ENCODE data around the gene ZNF785. TPM values are rescaled to one million over a fixed set of nuclear protein-coding genes. Genes with fewer than 3 reads are reported as not detected.
A peak's percentile ranks its signal among the peaks of the same experiment; 100 is the strongest.
"Not testable (repeated sequence)": the region's sequence is repeated elsewhere in the genome, so short reads cannot be mapped to it uniquely, and the experiment has no call there.

The ZNF785 gene
- total RNA-seq, 1 experiment from 2014 or later = 18.8 TPM

DNA sequence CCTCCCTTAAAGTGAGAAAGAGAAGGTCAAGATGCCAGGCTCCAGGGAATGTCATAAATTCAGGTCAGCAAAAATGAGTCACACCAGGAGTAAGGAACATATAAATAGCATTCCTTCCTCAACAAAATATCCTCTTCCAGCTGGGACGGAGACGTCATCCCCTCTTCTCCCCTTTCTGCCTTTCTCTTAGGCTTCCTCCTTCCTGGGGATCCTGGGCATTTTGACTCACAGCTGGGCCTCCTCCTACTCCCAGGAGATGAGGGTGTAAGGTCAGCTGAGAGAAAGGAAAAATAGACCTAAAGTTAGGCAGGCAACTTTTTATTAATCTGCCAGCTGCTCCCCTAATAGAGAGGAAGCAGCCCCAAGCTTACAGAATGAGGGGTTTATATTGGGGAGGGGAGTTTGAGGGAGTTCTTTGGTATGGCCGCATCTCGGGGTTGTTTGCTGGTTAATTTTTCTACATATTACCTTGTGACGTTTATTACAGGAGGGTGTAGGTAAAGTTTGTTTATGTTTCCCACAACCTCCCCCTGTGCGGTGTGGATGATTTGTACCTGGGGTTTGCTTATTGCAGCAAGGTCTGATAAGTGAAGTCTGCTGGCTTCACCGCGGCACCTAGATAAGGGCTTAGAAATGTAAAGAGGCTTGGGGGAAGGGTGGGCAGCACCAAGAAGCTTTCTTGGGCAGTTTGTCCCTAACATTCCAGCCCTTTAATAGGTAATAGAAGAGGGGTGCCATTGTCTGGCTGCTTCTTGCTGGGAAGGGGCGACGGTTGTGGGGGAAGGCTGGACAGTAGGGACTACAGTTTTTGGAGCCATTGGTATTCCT lies 43.8 kb downstream of the ZNF785 start:
- no peaks in the 10 kb centered on the region for H3K27me3 ChIP-seq (ENCODE audit: insufficient read depth, low read length)
- no peak overlapping the region for H4K8ac ChIP-seq (replicated peaks; ENCODE audit: insufficient read length, low read depth, low read length)
- H4K20me1 ChIP-seq (ENCODE audit: control insufficient read depth, insufficient read depth, insufficient read length) = no peaks in the 10 kb centered on the region
- H3K4ac ChIP-seq (ENCODE audit: low read depth, low read length) = no peak overlapping the region
- TF ChIP-seq, protein P1, sequence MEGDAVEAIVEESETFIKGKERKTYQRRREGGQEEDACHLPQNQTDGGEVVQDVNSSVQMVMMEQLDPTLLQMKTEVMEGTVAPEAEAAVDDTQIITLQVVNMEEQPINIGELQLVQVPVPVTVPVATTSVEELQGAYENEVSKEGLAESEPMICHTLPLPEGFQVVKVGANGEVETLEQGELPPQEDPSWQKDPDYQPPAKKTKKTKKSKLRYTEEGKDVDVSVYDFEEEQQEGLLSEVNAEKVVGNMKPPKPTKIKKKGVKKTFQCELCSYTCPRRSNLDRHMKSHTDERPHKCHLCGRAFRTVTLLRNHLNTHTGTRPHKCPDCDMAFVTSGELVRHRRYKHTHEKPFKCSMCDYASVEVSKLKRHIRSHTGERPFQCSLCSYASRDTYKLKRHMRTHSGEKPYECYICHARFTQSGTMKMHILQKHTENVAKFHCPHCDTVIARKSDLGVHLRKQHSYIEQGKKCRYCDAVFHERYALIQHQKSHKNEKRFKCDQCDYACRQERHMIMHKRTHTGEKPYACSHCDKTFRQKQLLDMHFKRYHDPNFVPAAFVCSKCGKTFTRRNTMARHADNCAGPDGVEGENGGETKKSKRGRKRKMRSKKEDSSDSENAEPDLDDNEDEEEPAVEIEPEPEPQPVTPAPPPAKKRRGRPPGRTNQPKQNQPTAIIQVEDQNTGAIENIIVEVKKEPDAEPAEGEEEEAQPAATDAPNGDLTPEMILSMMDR (conservative IDR thresholded peaks at IDR 0.05) = no peak
- H4K5ac ChIP-seq (ENCODE audit: insufficient read length, low read depth, low read length) = no peak overlapping the region
- H2BK15ac ChIP-seq (ENCODE audit: low read depth, low read length) = no peak overlapping the region
- H3K23ac ChIP-seq (ENCODE audit: insufficient read length, low read depth, low read length) = no peak overlapping the region
- no peak overlapping the region for H4K91ac ChIP-seq (ENCODE audit: insufficient read length, low read depth, low read length)
- no CpG with 5 or more reads among the region's 10 CpGs for WGBS (ENCODE audit: extremely low coverage, insufficient read length, low lambda C conversion rate)
- no peak overlapping the region for H2AFZ ChIP-seq (ENCODE audit: low read length)
- no peak overlapping the region for H2AK5ac ChIP-seq (ENCODE audit: insufficient read length, low read length)
- H3K14ac ChIP-seq (ENCODE audit: insufficient read depth, low read length) = no peak overlapping the region
- H2BK12ac ChIP-seq (ENCODE audit: insufficient read length, low read depth, low read length) = no peak overlapping the region
- no peak overlapping the region for H3K9ac ChIP-seq (ENCODE audit: extremely low read depth, insufficient read length, low read length)
- Mint-ChIP-seq H3K4me3 (no peak overlapping the region), H3K4me1 (peaks cover 8 to 18% of the 10 kb centered on the region in 2 experiments), H3K27ac (no peak overlapping the region), H3K36me3 (ENCODE audit: insufficient read depth in 1 of 3, low read depth in 3 of 3) (peaks cover 0 to 10% (median 9%) of the 10 kb centered on the region in 3 experiments; a peak in 6 of 7 replicates), H3K9me3 (0 out of 5 replicates have a peak, but pooled peaks cover 0 to 4% of the 10 kb centered on the region in 2 experiments), H3K27me3 (ENCODE audit: low read depth) (no peaks in the 10 kb centered on the region)
- no peak for DNase-seq
- H3K9me3 ChIP-seq (ENCODE audit: control insufficient read depth, low read depth, low read length) = no peaks in the 10 kb centered on the region
- H3K23me2 ChIP-seq (ENCODE audit: insufficient read length, low read depth, low read length, poor library complexity, severe bottlenecking) = no peaks in the 10 kb centered on the region
- no peak overlapping the region for H3K56ac ChIP-seq (ENCODE audit: insufficient read length, low read depth, low read length)
- no peak overlapping the region for H3T11ph ChIP-seq (ENCODE audit: low read length)
- H3K27ac ChIP-seq (ENCODE audit: insufficient read length, low read depth, low read length) = no peak overlapping the region
- no peak overlapping the region for H2BK5ac ChIP-seq (ENCODE audit: insufficient read length, low read length)
- H3K4me1 ChIP-seq (ENCODE audit: insufficient read depth, low read length) = peaks cover 3% of the 10 kb centered on the region; the same call in 1 of the 2 replicates
- peak overlapping the region; percentile 19 for H3K4me2 ChIP-seq (ENCODE audit: insufficient read depth, insufficient read length, low read length)
- no peak overlapping the region for H2BK20ac ChIP-seq (ENCODE audit: low read depth, low read length, poor library complexity, severe bottlenecking)
- no peak overlapping the region for H2BK120ac ChIP-seq (ENCODE audit: low read depth, low read length, poor library complexity, severe bottlenecking)
- no peaks in the 10 kb centered on the region for H3K79me2 ChIP-seq (ENCODE audit: insufficient read depth, low read length)
- no peak overlapping the region for H3K18ac ChIP-seq (ENCODE audit: insufficient read length, low read depth, low read length)
- H3K79me1 ChIP-seq (ENCODE audit: insufficient read depth, low read depth, low read length, poor library complexity, severe bottlenecking) = no peaks in the 10 kb centered on the region

DNA sequence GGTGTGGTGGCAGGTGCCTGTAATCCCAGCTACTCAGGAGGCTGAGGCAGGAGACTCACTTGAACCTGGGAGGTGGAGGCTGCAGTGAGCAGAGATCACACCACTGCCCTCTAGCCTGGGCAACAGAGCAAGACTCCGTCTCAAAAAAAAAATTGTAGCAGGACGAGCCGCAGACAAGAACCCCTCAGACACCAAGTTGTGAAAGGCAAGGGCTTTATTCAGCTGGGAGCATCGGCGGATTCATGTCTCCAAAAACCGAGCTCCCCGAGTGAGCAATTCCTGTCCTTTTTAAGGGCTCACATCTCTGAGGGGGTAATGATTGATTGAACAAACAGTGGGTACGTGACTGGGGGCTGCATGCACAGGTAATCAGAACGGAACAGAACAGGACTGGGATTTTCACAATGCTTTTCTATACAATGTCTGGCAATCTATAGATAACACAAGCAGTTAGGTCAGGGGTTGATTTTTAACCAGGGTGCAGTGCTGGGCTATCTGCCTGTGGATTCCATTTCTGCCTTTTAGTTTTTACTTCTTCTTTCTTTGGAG lies 44.5 kb downstream of the ZNF785 start:
- H3K27ac Mint-ChIP-seq; H3K4ac ChIP-seq (ENCODE audit: low read depth, low read length); H3K27me3 ChIP-seq (ENCODE audit: insufficient read depth, low read length); H3K9ac ChIP-seq (ENCODE audit: extremely low read depth, insufficient read length, low read length); H2AFZ ChIP-seq (ENCODE audit: low read length); H2AK5ac ChIP-seq (ENCODE audit: insufficient read length, low read length); H3K9me3 Mint-ChIP-seq; DNase-seq; H3K23ac ChIP-seq (ENCODE audit: insufficient read length, low read depth, low read length); H3K79me1 ChIP-seq (ENCODE audit: insufficient read depth, low read depth, low read length, poor library complexity, severe bottlenecking); H3K4me2 ChIP-seq (ENCODE audit: insufficient read depth, insufficient read length, low read length); H4K91ac ChIP-seq (ENCODE audit: insufficient read length, low read depth, low read length); H3T11ph ChIP-seq (ENCODE audit: low read length); H2BK12ac ChIP-seq (ENCODE audit: insufficient read length, low read depth, low read length); H3K14ac ChIP-seq (ENCODE audit: insufficient read depth, low read length); H3K9me3 ChIP-seq (ENCODE audit: control insufficient read depth, low read depth, low read length); H3K27me3 Mint-ChIP-seq (ENCODE audit: low read depth); H4K8ac ChIP-seq (replicated peaks; ENCODE audit: insufficient read length, low read depth, low read length); H3K4me3 Mint-ChIP-seq; H2BK20ac ChIP-seq (ENCODE audit: low read depth, low read length, poor library complexity, severe bottlenecking); H3K27ac ChIP-seq (ENCODE audit: insufficient read length, low read depth, low read length); H2BK15ac ChIP-seq (ENCODE audit: low read depth, low read length); H3K56ac ChIP-seq (ENCODE audit: insufficient read length, low read depth, low read length); H3K4me1 ChIP-seq (ENCODE audit: insufficient read depth, low read length); H2BK5ac ChIP-seq (ENCODE audit: insufficient read length, low read length); H4K5ac ChIP-seq (ENCODE audit: insufficient read length, low read depth, low read length); H3K18ac ChIP-seq (ENCODE audit: insufficient read length, low read depth, low read length); H4K20me1 ChIP-seq (ENCODE audit: control insufficient read depth, insufficient read depth, insufficient read length); H3K79me2 ChIP-seq (ENCODE audit: insufficient read depth, low read length); H2BK120ac ChIP-seq (ENCODE audit: low read depth, low read length, poor library complexity, severe bottlenecking); H3K23me2 ChIP-seq (ENCODE audit: insufficient read length, low read depth, low read length, poor library complexity, severe bottlenecking): not testable (repeated sequence)
- peaks cover 15 to 18% of the 10 kb centered on the region in 2 experiments for H3K4me1 Mint-ChIP-seq
- peaks cover 3 to 13% (median 6%) of the 10 kb centered on the region in 3 experiments; a peak in 6 of 7 replicates for H3K36me3 Mint-ChIP-seq (ENCODE audit: insufficient read depth in 1 of 3, low read depth in 3 of 3)
- WGBS (ENCODE audit: extremely low coverage, insufficient read length, low lambda C conversion rate) = no CpG with 5 or more reads among the region's 9 CpGs
